Tongue (tissue), 2 donors: ENCODE data around the gene NUDC. TPM values are rescaled to one million over a fixed set of nuclear protein-coding genes. Genes with fewer than 3 reads are reported as not detected.
"Not testable (repeated sequence)": the region's sequence is repeated elsewhere in the genome, so short reads cannot be mapped to it uniquely, and the experiment has no call there.

Experiments used
- DNase-seq: peaks from one replicate; pipeline ENCODE4 v3.0.0-alpha.2; 2015
- total RNA-seq: library from RNA; depleted of rRNA; stranded (reverse); fragments of >200 nt; gene quantifications from one replicate; pipeline ENCODE4 v1.2.3, GENCODE V29; 2014

NUDC gene
- total RNA-seq, 1 donor from 2014 or later: 30.1 TPM

GRCh38 chr1:26911399-26912146 is 10.0 kb upstream of the NUDC start:
- DNase-seq: no peak

- DNase-seq: no peak
Measured at GRCh38 chr1:26912147-26912490, 9.4 kb upstream of the NUDC start.

- DNase-seq: no peak
Measured at GRCh38 chr1:26913389-26913753, 8.2 kb upstream of the NUDC start.

GRCh38 chr1:26913754-26914619 is 7.6 kb upstream of the NUDC start, which contains the start of gene NR0B2:
Gene NR0B2 (minus strand): TSS chr1:26913975. CDS start chr1:26913940, 35 bp downstream.
- DNase-seq: no peak

GRCh38 chr1:26915204-26915842 is 6.2 kb upstream of the NUDC start:
- DNase-seq: no peak

GRCh38 chr1:26921126-26921539 is 410 bp upstream of the NUDC start:
- DNase-seq: no peak

- DNase-seq: no peak
Measured at GRCh38 chr1:26922431-26922729, 837 bp downstream of the NUDC start.

GRCh38 chr1:26922901-26923300 is 1.4 kb downstream of the NUDC start:
- no peak for DNase-seq

- no peak for DNase-seq
Measured at GRCh38 chr1:26923711-26924110, 2.2 kb downstream of the NUDC start.

GRCh38 chr1:26932531-26932930 is 11.0 kb downstream of the NUDC start:
- no peak for DNase-seq

GRCh38 chr1:26936823-26937222 is 15.3 kb downstream of the NUDC start:
- DNase-seq: no peak

GRCh38 chr1:26938004-26938658 is 16.6 kb downstream of the NUDC start:
- DNase-seq: no peak

- no peak for DNase-seq
Measured at GRCh38 chr1:26938659-26939025, 17.1 kb downstream of the NUDC start.

GRCh38 chr1:26941311-26941710 is 19.8 kb downstream of the NUDC start:
- DNase-seq: no peak

GRCh38 chr1:26942656-26943055 is 21.1 kb downstream of the NUDC start:
- no peak for DNase-seq

- DNase-seq: no peak
Measured at GRCh38 chr1:26945138-26945537, 23.6 kb downstream of the NUDC start.

- no peak for DNase-seq
Measured at GRCh38 chr1:26945728-26946127, 24.2 kb downstream of the NUDC start.

GRCh38 chr1:26946270-26946669 is 24.7 kb downstream of the NUDC start:
- DNase-seq: no peak

- not testable (repeated sequence) for DNase-seq
Measured at GRCh38 chr1:26948725-26949057, 27.1 kb downstream of the NUDC start.

GRCh38 chr1:26949266-26949925 is 27.9 kb downstream of the NUDC start:
- DNase-seq: no peak

- no peak for DNase-seq
Measured at GRCh38 chr1:26949926-26950319, 28.4 kb downstream of the NUDC start.

- no peak for DNase-seq
Measured at GRCh38 chr1:26950602-26951001, 29.1 kb downstream of the NUDC start.
